ENCODE results near the gene ANKRD16. TPM values are rescaled to one million over a fixed set of nuclear protein-coding genes. Genes with fewer than 3 reads are reported as not detected.

ANKRD16 gene
- total and polyA plus RNA-seq, 2 of the 8 experiments (the other 6 are each of a cell fraction or from before 2014, with no cell fraction given): 8.2 to 12.7 TPM

- H4K5ac ChIP-seq (ENCODE audit: insufficient read length, low read depth, low read length): no peak overlapping the region
- no peak overlapping the region for H2BK5ac ChIP-seq (ENCODE audit: low read depth, low read length)
- H4K91ac ChIP-seq (replicated peaks; ENCODE audit: insufficient read length, low read length): no peak overlapping the region
- peaks cover 8 to 34% (median 24%) of the 10 kb centered on the region in 4 experiments; a peak in 6 of 8 replicates for H3K36me3 ChIP-seq (ENCODE audit: control insufficient read depth in 2 of 4, insufficient read depth in 4 of 4, low read length in 3 of 4)
- H3K9me3 ChIP-seq (ENCODE audit: insufficient read depth in 2 of 2, low read depth in 1 of 2, low read length in 1 of 2): no peaks in the 10 kb centered on the region
- no peak overlapping the region for H3K23ac ChIP-seq (ENCODE audit: insufficient read length)
- H2AK5ac ChIP-seq (ENCODE audit: low read depth, low read length): no peak overlapping the region
- H3K79me2 ChIP-seq (ENCODE audit: control insufficient read depth in 1 of 2, insufficient read depth in 2 of 2, low read length in 2 of 2): peaks cover 0 to 14% of the 10 kb centered on the region in 2 experiments; a peak in 2 of 4 replicates
- H3K9ac ChIP-seq (replicated peaks in 1 of 4; ENCODE audit: extremely low read depth in 1 of 4, low read depth in 3 of 4, low read length in 3 of 4): no peak overlapping the region
- no peaks in the 10 kb centered on the region for H3K4me1 ChIP-seq (replicated peaks in 1 of 4; ENCODE audit: control insufficient read depth in 3 of 4, insufficient read depth in 4 of 4, low read length in 3 of 4)
- no peaks in the 10 kb centered on the region; the same call in 1 of the 2 replicates for H3K79me1 ChIP-seq (ENCODE audit: low read depth, low read length)
- no peak overlapping the region for H2BK15ac ChIP-seq (ENCODE audit: low read length)
- H3K4ac ChIP-seq (replicated peaks; ENCODE audit: insufficient read length, low read depth, low read length): no peak overlapping the region
- H3K23me2 ChIP-seq (ENCODE audit: low read depth, low read length): no peaks in the 10 kb centered on the region
- no peak for FAIRE-seq
- no peak for DNase-seq (ENCODE audit: low read depth in 1 of 2, low spot score in 2 of 2)
- H2BK20ac ChIP-seq (ENCODE audit: low read length): no peak overlapping the region
- CTCF ChIA-PET (ENCODE audit: partially characterized antibody): no interaction called here
- peaks cover 4 to 11% of the 10 kb centered on the region in 2 experiments for H4K20me1 ChIP-seq (replicated peaks in 1 of 2; ENCODE audit: control insufficient read depth in 1 of 2, insufficient read depth in 2 of 2, low read length in 2 of 2)
- H2AFZ ChIP-seq (ENCODE audit: low read length): no peak overlapping the region
- 94% methylated on average over 5 of the region's 5 CpGs; no CpG with 5 or more reads in 1 of the 2 experiments for WGBS, 2 experiments (ENCODE audit: extremely low coverage in 1 of 2, insufficient coverage in 1 of 2, insufficient read length in 1 of 2, insufficient replicate concordance in 2 of 2, low coverage in 1 of 2, low lambda C conversion rate in 2 of 2, missing lambda C conversion rate in 1 of 2)
- no peak overlapping the region for H3K4me3 ChIP-seq (ENCODE audit: extremely low read depth in 1 of 4, insufficient read depth in 2 of 4, low read depth in 3 of 4, low read length in 4 of 4)
- H3K18ac ChIP-seq (ENCODE audit: extremely low read depth, low read length): no peak overlapping the region
- H3K14ac ChIP-seq (ENCODE audit: insufficient read length): no peak overlapping the region
- H3K4me2 ChIP-seq (ENCODE audit: insufficient read depth in 1 of 2, low read depth in 2 of 2, low read length in 2 of 2): no peak overlapping the region
- no peak overlapping the region for H3K56ac ChIP-seq (replicated peaks; ENCODE audit: insufficient read length, low read depth, low read length)
- no peak overlapping the region for H2BK120ac ChIP-seq (replicated peaks; ENCODE audit: low read depth, low read length)
- H3K27ac ChIP-seq (ENCODE audit: low read depth, low read length): no peak overlapping the region
- no peak overlapping the region for H4K8ac ChIP-seq (ENCODE audit: extremely low read depth, insufficient read depth, low read length)
- H3K27me3 ChIP-seq (replicated peaks in 1 of 4; ENCODE audit: control insufficient read depth in 3 of 4, extremely low read depth in 1 of 4, insufficient read depth in 3 of 4, low read length in 3 of 4): no peaks in the 10 kb centered on the region
- POLR2A ChIA-PET (ENCODE audit: partially characterized antibody): no interaction called here
- no peak overlapping the region for H2BK12ac ChIP-seq (ENCODE audit: low read depth, low read length)
- TF ChIP-seq FOSL1 (IDR thresholded peaks at IDR 0.05; ENCODE audit: insufficient read depth, low read depth, low read length): no peak
- TF ChIP-seq RFX5 (IDR thresholded peaks at IDR 0.05; ENCODE audit: borderline replicate concordance, low read depth, low read length): no peak
- TF ChIP-seq POU5F1 (IDR thresholded peaks at IDR 0.05; ENCODE audit: low read depth, low read length): no peak
- TF ChIP-seq GTF2F1 (IDR thresholded peaks at IDR 0.05; ENCODE audit: borderline replicate concordance, low read depth, low read length): no peak
- TF ChIP-seq POLR2A (IDR thresholded peaks at IDR 0.05; ENCODE audit: control extremely low read depth in 1 of 2, low read depth in 2 of 2, low read length in 2 of 2): no peak
- no peak for TF ChIP-seq PHF8 (conservative IDR thresholded peaks at IDR 0.05; ENCODE audit: low read depth, low read length)
- no peak for TF ChIP-seq SIX5 (IDR thresholded peaks at IDR 0.05; ENCODE audit: low read depth, low read length)
- TF ChIP-seq SUZ12 (IDR thresholded peaks at IDR 0.05; ENCODE audit: low read length): no peak
- TF ChIP-seq CTBP2 (IDR thresholded peaks at IDR 0.05; ENCODE audit: borderline replicate concordance, insufficient read depth, insufficient read length, low read length): no peak
- no peak for TF ChIP-seq SP2 (IDR thresholded peaks at IDR 0.05; ENCODE audit: low read length)
- no peak for TF ChIP-seq TAF7 (optimal IDR thresholded peaks at IDR 0.05; ENCODE audit: borderline replicate concordance, low read depth, low read length)
- no peak for TF ChIP-seq TEAD4 (IDR thresholded peaks at IDR 0.05; ENCODE audit: low read depth, low read length)
- no peak for TF ChIP-seq CHD1 (IDR thresholded peaks at IDR 0.05; ENCODE audit: low read depth, low read length)
- no peak for TF ChIP-seq MAFK (IDR thresholded peaks at IDR 0.05; ENCODE audit: low read depth, low read length)
- TF ChIP-seq KDM1A (IDR thresholded peaks at IDR 0.05; ENCODE audit: borderline replicate concordance, low read length): no peak
These were observed 17.0 kb upstream of the ANKRD16 start for GRCh38 chr10:5906651-5907050.
